HG03108 (cell line): ENCODE results near the gene AIFM3.

Source experiments
- ATAC-seq: cut with Tn5 transposase; IDR thresholded peaks from one replicate; pipeline ENCODE4 v1.9.1; 2021; ENCODE audit warnings: moderate library complexity; ENCODE audit not compliant: unreplicated experiment

The AIFM3 gene

DNA sequence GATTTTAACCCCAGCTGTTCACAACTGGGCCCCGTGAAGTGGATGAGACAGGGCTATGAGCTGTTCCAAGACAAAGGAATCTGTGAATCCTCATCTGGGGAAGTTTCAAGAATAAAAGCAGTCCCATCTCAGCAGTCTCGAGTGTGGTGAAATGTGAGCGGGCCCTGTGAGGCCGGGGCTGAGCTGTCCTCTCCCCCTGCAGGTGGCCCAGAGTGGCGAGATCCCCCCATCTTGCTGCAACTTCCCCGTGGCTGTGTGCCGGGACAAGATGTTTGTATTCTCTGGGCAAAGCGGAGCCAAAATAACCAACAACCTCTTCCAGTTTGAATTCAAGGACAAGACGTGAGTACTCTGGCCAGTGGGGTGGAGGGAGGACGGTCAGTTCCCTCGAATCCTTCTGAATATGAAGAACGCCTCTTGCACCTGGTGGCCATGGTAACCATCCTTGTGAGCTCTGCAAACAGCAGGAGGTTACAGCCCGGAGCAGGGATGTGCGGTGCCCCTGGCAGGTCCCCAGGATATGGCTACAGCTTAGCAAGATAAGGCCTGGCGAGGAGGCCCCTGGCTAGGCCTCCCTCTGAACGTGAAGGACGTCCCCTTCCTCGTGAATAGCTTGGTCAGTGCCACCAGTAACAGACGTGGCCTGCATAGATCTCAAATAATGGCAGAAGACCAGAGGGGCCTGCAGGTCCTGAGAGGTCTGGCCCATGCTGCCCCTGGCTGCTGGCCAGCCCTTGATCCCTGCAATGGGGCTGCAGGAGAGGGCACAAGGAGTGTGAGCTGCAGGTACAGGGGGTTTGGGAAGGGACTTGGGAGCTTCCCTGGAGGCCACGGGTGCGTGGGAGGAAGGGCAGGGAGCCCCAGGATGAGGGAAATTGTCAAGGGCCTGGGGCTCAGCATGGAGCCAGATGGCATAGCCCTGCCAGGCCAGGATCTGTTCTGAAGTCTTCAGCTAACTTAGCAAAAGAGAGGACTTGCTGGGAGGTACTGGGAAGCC, 23.4 kb downstream of the AIFM3 start:
- ATAC-seq, result no peak

DNA sequence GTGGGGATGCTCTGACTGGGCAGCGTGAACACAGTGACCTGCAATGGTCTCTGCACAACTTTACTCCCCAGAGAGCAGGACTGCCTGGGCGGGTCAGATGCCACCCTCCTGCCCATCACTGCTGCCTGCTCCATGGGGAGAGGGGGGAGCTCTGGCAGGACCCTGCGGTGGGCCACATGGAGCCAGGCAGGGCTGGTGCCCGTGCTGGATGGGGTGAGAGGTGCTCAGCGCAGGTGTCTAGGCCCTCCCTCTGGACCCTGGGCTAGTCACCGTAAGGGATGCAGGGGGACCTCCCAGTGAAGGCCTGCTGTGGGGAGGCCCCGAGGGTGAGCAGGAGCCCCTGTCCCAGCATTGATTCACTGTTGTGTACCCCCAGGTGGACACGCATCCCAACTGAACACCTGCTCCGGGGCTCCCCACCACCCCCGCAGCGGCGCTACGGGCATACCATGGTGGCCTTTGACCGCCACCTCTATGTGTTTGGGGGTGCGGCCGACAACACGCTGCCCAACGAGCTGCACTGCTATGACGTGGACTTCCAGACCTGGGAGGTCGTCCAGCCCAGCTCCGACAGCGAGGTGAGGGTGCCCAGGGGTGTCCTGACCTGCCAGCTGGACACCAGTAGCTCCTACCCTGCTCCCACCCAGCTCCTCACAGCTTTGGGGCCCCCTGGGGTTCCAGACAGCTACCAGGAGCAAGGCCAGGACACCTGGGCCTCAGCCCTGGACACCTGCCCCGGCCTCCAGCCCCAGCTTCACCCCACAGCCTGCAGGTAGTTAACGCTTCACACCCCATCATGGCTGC, 24.4 kb downstream of the AIFM3 start:
- no peak for ATAC-seq

DNA sequence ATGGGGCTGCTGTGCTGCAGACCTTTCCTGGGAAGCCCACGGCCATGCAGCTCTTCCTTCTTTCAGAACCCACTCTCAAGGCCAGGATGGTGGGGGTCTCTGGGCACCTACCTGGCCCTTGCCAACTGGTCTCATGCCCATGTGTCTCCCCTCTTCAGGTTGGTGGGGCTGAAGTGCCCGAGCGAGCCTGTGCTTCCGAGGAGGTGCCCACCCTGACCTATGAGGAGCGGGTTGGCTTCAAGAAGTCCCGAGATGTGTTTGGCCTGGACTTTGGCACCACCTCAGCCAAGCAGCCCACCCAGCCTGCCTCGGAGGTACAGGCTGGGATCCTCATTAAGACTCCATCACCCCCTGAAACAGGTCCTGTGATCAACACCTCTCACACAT, 25.0 kb downstream of the AIFM3 start:
- no peak for ATAC-seq

DNA sequence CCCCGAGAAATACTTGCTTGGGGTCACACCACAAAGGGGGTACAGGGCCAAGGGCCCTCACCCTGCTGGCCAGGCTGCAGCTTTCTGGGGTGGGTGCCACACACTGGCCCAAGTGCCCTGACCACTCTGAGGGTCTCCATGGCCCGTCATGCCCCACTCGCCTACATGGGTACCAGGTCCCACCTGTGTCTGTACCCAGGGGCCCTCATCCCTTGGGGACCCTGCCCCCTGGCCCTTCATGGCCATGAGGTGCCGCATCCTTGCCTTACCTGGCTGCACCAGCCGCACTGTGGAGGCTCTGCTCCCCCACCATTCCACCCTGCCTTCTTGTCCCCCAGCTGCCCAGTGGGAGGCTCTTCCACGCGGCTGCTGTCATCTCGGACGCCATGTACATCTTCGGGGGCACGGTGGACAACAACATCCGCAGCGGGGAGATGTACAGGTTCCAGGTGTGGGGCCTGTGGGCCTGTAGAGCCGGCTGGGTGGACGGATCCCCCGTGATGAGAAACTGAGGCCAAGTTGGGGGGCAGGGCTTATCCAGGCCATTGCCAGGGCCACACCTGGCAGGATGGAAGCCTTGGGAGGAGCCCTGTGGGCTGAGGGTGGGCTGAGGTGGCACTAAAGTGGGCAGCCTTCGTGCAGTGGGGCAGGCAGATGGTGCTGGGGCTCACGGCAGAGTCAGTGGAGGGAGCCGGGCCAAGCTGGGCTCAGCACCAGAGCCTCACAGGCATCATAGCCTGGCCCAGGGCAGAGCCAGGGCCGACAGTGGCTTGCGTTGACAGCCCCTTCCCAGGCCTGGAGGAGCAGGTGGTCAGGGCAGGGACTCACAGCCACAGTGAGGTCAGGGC, 25.6 kb downstream of the AIFM3 start:
- no peak for ATAC-seq

DNA sequence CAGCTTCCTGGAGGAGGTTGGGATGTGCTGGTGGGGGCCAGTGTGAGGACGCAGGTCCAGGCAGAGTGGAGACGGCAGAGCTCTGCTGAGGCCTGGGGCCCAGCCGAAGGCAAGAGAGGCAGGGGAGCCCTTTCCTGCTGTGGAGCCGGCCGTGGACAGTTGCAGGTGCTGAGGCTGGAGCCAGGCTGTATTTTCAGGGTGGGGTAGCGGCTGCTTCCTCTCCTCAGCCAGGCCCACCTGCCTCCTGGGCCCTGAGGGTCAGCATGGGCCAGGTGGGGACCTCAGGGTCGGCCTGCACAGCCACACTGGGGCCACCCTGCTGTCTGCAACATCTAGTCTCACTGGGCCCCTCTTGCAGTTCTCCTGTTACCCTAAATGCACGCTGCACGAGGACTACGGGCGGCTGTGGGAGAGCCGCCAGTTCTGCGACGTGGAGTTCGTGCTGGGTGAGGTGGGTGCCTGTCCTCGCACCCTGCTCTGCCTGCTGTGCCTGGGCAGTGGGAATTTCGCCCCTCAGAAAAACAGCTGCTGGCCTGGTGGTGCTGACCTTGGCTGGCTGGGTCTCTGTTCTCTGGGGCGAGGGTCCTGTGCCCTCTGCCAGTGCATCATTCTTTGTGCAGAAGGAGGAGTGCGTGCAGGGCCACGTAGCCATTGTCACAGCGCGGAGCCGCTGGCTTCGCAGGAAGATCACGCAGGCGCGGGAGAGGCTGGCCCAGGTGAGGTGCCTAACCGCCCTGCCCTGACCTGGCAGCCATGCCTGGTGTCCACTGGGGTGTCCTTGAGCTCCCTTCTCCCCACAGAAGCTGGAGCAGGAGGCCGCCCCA, 26.5 kb downstream of the AIFM3 start:
- ATAC-seq, result no peak

DNA sequence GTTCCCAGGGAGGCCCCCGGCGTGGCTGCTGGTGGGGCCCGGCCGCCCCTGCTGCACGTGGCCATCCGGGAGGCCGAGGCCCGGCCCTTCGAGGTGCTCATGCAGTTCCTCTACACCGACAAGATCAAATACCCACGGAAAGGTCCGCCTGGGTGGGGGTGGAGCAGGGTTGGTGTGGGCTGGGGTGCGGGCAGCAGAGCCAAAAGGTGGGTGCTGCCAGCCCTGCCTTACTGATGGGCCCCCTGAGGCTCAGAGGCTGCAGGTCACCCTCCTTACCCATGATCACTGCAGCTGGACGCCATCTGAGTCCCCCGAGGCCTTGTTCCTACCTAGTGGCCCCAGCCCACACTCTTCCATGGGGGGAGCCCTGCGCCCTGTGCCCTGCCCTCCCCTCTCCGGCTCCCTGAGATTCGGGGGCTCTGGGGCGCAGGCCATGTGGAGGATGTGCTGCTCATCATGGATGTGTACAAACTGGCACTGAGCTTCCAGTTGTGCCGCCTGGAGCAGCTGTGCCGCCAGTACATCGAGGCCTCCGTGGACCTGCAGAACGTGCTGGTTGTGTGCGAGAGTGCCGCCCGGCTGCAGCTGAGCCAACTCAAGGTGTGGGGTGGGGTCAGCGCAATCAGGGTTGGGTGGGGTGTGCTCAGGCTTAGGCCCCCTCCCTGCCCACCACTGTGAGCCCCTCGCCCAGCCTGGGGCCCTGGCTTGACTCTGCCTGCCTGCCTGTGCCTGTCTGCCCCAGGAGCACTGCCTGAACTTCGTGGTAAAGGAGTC, 27.3 kb downstream of the AIFM3 start:
- ATAC-seq, result no peak

DNA sequence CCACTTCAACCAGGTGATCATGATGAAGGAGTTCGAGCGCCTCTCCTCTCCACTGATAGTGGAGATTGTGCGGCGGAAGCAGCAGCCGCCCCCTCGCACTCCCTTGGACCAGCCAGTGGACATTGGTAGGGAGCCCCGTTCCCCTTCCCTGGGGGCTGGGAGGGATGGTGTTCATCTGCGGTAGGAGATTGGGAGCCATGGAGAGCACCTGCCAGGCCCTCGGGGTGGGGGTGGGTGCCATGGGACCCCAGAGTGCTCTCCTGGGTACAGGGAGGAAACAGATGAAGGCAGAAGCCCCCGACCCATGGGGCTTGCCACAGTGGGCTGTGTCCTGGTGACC, 27.8 kb downstream of the AIFM3 start:
- no peak for ATAC-seq

DNA sequence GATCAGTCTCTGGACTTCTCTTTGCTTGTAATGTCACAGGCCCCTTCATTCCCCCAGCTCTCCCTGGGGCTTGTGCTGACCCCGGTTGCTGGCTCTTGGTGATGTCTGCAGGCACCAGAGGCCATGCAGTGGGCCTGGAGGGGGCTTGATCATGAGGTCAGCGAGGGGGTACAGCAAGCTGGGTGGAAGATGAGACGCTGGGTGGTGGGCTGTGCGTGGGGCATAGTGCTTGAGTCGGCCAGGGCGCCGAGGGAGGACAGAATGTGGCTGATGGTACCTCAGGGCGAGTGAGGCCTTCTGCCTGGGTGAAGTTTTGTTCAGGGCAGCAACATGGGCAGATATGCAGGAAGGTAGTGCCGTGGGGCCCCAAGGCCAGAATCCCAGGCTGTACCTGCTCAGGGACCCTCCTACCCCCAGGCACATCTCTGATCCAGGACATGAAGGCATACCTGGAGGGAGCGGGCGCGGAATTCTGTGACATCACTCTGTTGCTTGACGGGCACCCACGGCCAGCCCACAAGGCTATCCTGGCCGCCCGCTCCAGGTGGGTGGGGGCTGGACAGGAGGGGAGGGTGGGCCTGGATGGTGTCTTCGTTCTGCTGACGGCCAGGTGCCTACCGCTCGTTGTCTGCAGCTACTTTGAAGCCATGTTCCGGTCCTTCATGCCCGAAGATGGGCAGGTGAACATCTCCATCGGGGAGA, 28.4 kb downstream of the AIFM3 start:
- ATAC-seq, result no peak

DNA sequence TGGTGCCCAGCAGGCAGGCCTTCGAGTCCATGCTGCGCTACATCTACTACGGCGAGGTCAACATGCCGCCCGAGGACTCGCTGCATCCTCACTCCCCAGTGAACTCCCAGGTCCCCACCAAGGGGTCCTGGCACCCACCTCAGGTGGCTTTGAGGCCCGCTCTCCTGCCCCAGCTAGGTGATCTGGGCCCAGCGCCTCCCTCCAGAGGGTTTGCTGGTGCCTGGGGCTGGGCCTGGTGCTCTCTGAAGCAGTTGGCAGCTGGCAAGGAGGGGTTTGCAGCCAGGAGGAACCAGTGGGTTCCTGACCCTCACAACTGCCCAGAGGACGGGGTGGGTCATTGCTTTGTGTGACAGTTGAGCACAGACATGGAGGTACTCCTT, 29.0 kb downstream of the AIFM3 start:
- no peak for ATAC-seq

DNA sequence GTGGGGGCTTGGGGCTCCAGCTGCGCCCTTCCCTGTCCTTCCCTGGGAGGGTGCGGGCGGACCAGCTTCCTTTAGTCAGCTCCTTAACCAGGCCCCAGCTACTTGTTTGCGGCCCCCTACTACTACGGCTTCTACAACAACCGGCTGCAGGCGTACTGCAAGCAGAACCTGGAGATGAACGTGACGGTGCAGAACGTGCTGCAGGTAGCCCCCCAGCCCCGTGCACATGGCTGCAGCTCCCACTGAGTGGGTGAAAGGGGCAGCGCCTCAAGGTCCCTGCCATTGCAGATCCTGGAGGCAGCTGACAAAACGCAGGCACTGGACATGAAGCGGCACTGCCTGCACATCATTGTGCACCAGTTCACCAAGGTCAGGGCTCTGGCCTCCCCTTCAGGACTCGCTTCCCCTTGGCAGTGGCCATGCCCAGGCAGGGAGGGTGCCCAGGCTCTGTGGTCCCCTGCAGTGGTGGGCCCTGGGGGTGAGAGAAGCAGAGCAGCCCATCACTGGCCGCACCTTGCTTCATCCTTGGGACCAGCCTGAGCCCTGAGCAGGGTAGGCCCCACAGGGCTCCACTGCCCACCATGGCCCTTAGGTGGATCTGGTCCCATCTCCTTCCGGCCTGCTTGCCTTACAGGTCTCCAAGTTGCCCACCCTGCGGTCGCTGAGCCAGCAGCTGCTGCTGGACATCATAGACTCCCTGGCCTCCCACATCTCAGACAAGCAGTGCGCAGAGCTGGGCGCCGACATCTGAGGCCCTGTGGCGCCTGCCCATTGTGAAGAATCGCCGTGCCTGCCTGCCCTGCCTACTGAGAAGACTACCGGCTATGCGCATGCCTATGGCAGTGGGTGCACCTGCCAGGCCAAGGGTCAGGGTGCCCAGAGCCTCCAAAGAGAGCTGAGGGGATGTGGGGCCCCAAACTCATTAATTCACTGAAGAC, 29.8 kb downstream of the AIFM3 start:
- ATAC-seq, result no peak

DNA sequence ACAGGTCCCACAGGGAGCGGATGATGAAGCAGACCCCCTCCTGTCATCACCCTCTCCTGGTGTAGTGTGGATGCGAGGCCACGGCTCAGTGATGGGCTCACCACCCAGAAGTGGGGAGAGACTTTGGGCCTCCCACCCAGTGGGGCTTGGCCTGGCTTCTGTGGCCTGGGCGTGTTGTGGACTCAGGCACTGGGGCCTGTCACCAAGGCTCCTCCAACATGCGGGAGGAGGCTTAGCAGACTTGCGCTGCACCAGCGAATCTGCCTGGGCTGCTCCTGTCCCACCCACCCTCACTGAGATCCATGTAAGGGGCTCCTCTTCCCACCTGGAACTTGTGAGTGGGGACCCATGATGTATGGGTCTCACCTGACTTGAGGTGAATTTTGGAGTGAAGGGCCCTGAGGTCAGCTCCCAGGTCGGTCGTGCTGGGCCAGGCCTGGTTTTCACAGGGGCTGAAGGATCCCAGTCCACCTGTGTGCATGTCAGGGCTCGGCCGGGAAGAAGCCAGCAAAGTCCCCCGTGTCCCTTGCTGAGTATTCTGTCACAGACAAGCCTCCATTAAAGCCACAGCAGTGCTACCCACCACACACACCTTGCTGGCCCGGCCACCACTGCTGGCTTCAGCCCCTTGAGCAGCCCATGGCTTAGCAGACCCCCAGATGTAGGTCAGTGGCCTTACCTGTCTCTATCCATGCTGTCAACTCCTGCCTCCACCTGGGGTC, 30.6 kb downstream of the AIFM3 start:
- no peak for ATAC-seq

DNA sequence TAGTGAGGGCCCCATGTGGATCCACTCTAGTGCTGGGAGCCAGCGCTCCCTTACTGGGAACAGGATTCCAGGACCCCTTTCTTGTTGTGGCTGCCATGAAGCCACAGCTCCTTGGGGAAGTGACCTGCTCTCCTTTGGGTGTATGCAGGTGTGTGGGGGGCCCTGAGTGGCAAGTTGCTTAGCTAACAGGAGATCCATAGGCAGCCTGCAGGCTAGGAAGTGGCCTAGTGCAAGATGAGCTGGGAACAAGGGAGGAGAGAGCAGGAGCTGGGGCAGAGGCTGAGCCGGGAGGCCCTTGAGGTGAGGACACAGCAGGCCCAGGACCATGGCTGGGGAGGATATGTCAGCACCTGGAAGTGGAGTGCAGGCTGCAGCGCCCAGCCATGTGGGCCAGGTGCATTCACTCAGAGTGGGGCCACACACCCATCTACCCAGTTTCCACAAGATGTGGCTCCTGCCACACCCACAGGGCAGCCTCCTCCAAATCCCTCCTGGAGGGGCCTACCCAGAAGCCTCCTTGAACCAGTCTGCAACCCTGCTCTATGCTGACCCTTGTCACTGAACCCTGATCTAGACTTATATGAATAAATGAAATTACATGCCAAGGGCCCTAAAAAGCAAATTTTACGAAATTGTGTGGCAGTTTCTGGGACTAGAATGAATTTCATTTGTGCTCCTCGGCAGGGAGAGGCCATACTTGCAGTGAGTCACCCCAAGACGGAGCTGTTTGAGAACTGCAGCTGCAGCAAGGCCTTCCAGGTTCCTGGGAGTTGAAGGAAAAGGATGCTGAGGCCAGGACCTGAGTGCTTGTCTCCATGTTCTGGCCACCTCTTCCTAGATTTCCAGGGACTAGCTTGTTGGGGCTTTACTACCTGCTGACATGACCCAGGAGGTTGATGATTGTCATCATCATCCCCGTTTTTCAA, 31.6 kb downstream of the AIFM3 start:
- ATAC-seq, result no peak

DNA sequence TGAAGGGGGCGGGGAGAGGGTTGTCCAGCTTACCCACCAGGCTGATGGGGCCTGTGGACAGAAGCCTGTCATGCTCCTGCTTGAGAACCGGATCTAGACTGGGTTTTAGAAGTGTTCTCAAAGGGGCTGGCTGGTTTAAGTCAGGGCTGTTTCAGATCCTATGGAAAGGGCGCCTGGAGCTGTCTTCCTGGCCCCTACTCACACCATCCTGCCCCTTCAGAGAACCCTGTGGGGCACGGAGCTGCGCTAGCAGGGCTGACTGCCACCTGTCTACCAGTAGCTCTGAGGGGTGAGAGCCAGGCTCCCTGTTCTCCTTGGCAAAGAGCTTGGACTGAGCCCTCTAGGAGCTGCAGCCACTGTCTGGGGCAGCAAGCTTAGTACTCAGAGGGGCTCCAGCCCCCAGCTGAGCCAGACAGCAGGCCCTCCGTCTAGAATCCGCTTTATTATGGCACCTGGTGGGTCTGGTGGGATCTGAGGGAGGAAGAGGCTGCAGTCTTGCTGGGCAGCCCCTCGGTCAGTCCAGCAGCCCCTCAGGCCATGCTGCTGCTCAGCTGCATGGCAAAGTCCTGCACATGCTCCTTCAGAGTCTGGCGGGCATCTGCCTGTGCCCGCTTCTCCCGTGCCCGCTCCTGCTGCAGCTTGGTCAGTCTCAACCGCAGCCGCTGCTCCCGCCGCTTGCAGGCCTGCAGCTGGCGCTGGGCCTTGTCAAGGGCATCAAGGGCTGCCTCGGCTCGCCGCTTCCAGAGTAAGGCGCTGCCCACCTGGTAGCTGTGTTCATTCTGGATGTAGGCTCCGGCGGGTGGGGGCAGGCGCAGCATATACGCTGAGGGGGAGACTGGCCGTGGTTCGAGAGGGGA, 32.5 kb downstream of the AIFM3 start:
- no peak for ATAC-seq

DNA sequence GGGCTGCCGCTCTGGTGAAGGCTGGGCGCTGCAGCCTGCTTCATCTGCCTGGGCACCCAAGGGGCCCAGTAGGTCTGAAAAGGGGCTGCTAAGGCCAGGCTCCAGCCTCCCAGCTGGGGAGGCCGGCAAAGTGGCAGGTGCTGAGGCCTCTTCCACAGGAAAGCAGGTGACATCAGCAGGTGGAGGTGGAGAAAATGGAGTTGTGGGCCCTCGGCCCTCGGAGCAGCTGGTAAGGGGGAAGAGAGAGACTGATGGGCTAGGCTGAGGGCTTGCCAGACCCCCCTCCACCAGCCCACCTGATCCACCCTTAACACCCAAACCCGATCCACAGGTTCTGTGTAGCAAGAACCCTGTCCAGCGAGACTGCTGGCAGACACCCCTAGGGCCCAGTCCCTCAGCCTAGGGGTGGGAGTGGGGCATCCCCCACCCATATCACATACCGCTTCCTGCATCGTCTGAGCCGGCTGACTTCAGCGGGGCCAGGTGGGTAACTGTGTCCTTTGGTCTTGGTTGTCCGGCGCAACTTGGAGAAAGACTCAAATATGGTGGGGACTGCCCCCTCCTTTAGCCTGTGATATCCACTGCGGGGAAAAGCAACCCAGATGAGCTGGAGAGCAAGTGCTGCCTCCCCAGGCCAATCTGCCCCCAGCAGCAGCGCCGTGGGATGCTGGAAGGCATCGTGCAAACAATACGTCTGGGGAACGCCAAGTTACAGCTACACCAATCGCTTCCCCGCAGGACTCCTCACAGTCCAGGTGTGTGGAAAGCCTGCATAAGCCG, 33.3 kb downstream of the AIFM3 start:
- ATAC-seq, result no peak
